Measurements from ENCODE around the gene AOPEP.

DNA sequence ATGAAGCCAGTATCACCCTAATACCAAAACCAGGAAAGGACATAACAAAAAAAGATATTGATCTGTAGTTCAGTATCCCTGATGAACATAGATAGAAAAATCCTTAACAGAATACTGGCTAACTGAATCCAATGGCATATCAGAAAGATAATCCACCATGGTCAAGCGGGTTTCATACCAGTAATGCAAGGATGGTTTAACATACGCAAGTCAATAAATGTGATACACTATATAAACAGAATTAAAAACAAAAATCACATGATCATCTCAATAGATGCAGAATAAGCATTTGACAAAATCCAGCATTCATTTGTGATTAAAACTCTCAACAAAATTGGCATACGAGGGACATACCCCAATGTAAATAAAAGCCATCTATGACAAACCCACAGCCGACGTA lies 110.9 kb downstream of the AOPEP start:
- TF ChIP-seq, protein P1, sequence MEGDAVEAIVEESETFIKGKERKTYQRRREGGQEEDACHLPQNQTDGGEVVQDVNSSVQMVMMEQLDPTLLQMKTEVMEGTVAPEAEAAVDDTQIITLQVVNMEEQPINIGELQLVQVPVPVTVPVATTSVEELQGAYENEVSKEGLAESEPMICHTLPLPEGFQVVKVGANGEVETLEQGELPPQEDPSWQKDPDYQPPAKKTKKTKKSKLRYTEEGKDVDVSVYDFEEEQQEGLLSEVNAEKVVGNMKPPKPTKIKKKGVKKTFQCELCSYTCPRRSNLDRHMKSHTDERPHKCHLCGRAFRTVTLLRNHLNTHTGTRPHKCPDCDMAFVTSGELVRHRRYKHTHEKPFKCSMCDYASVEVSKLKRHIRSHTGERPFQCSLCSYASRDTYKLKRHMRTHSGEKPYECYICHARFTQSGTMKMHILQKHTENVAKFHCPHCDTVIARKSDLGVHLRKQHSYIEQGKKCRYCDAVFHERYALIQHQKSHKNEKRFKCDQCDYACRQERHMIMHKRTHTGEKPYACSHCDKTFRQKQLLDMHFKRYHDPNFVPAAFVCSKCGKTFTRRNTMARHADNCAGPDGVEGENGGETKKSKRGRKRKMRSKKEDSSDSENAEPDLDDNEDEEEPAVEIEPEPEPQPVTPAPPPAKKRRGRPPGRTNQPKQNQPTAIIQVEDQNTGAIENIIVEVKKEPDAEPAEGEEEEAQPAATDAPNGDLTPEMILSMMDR (IDR thresholded peaks at IDR 0.05), result no peak
- TF ChIP-seq POLR2A (IDR thresholded peaks at IDR 0.05), result no peak

All from uterus (tissue), 2 donors.